ENCODE results near the gene ZDHHC11B.
"Not testable (repeated sequence)": the region's sequence is repeated elsewhere in the genome, so short reads cannot be mapped to it uniquely, and the experiment has no call there.

ZDHHC11B gene

DNA sequence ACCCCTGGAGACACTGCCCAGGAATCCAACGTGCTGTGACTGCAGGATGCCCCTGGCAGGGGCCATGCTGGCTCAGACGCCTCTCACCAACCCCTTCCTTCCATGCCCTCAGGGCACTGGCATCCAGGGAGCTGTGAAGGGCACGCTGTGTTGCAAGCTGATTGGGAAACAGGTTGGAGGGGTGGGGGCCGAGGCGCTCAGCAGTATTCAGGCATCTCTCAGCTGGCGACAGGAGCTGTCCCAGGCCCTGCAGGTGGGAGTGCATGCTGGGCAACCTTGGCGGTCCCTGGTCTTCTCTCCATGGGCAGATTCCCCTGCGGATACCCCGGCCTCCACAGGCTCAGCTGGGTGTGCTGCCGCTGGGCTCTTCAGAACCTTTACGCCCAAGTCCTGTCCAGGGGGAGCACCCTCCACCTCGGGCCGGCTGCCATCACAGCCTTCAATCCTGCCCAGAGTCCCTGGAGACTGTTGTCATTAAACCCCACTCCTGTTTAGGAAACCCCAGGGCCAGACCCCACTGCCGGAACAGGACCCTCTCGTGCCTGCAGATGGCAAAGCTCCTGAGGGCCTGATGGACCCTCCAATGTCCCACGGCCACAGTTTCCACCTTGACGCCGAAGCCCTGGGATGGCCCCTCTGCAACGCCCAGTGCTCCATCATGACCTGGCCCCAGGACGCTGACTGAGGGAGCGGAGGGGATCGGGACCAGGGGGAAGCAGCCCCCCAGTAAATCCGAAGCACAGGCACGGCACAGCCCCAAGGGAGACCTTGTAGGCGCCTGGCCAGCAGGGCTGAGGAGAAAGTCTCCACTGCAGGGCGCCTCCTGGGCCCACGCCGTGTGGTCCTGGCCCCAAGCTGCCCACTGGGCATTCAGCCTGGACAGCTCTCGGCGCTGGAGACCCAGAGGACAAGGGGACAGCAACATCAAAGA is 100.7 kb downstream of the ZDHHC11B start:
- H3K27me3 ChIP-seq (ENCODE audit: insufficient read depth, low read length): no peaks in the 10 kb centered on the region
- peaks cover 8% of the 10 kb centered on the region for H3K9me3 ChIP-seq (ENCODE audit: low read length)
- no peak overlapping the region for H3K4me3 ChIP-seq (ENCODE audit: low read length)
- no peaks in the 10 kb centered on the region for H3K36me3 ChIP-seq (ENCODE audit: insufficient read depth, low read length)
- H3K4me1 ChIP-seq (ENCODE audit: insufficient read depth, low read length): no peaks in the 10 kb centered on the region
- no peak overlapping the region for H2AFZ ChIP-seq (ENCODE audit: low read depth, low read length)

DNA sequence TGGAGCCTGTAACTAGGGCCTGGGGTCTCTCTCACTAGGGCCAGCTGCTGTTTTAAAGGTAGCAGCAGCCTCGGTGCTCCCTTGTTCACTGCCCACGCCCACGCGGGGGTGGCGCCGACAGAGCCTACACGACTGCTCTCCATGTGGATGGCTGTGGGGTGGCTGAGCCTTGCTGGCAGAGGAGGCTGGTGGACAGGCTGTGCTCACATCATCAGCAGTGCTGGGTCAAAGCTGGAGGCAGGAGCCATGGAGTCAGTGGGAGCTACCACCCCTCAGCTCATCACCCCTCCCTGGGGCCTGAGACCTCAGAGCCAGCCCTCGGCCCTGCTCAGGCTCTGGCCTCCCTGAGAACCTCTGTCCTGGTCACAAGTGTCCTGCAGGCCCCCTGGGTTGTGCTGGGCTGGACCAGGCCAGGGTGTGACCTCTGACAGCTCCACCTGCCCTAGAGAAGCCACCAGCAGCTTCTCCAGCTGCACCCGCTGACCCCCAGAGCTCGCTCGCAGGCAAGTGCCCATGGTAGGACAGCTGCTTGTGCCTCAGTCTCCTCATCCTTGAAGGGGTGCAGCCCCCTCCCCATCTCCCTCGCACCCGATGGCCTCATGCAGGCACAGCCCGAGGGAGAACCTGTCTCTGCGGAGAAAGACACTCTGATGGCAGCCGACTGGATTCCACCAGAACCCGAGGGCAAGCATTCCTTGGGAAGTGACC is 101.7 kb downstream of the ZDHHC11B start:
- H2AFZ ChIP-seq (ENCODE audit: low read depth, low read length); H3K36me3 ChIP-seq (ENCODE audit: insufficient read depth, low read length); H3K4me3 ChIP-seq (ENCODE audit: low read length); H3K9me3 ChIP-seq (ENCODE audit: low read length); H3K4me1 ChIP-seq (ENCODE audit: insufficient read depth, low read length); H3K27me3 ChIP-seq (ENCODE audit: insufficient read depth, low read length): not testable (repeated sequence)

DNA sequence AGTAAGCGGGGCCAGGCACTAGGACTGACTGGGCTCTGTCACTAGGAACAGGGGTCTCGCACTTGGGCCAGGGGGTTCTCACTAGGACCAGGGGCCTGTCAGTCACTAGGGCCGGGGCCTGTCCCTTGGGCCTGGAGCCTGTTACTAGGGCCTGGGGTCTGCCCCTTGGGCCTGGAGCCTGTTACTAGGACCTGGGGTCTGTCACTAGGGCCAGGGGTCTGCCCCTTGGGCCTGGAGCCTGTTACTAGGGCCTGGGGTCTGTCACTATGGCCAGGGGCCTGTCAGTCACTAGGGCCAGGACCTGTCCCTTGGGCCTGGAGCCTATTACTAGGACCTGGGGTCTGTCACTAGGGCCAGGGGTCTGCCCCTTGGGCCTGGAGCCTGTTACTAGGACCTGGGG is 102.3 kb downstream of the ZDHHC11B start:
- H2AFZ ChIP-seq (ENCODE audit: low read depth, low read length); H3K27me3 ChIP-seq (ENCODE audit: insufficient read depth, low read length); H3K9me3 ChIP-seq (ENCODE audit: low read length); H3K4me3 ChIP-seq (ENCODE audit: low read length); H3K36me3 ChIP-seq (ENCODE audit: insufficient read depth, low read length); H3K4me1 ChIP-seq (ENCODE audit: insufficient read depth, low read length): not testable (repeated sequence)

GRCh38 chr5:681317-682191 is 103.0 kb downstream of the ZDHHC11B start:
- not testable (repeated sequence) for H3K9me3 ChIP-seq (ENCODE audit: low read length); H3K4me3 ChIP-seq (ENCODE audit: low read length); H2AFZ ChIP-seq (ENCODE audit: low read depth, low read length); H3K4me1 ChIP-seq (ENCODE audit: insufficient read depth, low read length); H3K36me3 ChIP-seq (ENCODE audit: insufficient read depth, low read length); H3K27me3 ChIP-seq (ENCODE audit: insufficient read depth, low read length)

GRCh38 chr5:680836-681235 is 103.7 kb downstream of the ZDHHC11B start:
- not testable (repeated sequence) for H2AFZ ChIP-seq (ENCODE audit: low read depth, low read length); H3K27me3 ChIP-seq (ENCODE audit: insufficient read depth, low read length); H3K4me1 ChIP-seq (ENCODE audit: insufficient read depth, low read length); H3K36me3 ChIP-seq (ENCODE audit: insufficient read depth, low read length); H3K4me3 ChIP-seq (ENCODE audit: low read length); H3K9me3 ChIP-seq (ENCODE audit: low read length)

DNA sequence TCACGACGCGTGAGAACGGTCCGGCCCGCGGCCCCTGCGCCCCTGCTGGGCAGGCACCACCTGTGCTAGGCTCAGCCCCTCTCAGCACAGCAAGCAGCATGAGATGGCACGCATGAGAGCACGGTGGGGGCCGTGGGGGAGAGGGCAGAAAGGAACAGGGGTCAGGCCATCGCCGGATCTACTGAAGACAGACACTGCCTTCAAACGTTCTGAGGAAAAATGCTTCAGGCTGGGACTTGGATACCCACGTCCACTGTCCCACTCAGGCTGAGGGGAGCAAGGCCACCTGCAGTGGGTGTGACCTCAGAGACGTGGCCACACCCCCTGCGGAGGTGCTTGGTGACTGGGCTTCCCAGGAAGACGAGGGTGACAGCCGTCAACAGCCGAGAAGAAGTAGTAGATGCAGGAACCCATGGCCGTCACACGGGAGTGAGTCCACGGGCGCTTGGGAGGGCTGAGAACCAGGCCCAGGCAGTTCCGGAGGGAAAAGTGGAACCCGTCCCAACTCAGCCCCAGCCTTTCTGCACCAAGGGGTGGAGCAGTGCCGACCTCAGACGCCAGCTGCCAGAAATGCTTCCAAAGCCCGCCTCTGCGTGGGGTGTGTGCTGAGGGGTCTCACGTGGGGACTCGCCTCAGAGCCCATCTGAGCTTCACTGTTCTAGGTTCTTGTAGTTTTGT is 104.3 kb downstream of the ZDHHC11B start:
- H3K4me3 ChIP-seq (ENCODE audit: low read length); H3K27me3 ChIP-seq (ENCODE audit: insufficient read depth, low read length); H2AFZ ChIP-seq (ENCODE audit: low read depth, low read length); H3K4me1 ChIP-seq (ENCODE audit: insufficient read depth, low read length); H3K36me3 ChIP-seq (ENCODE audit: insufficient read depth, low read length); H3K9me3 ChIP-seq (ENCODE audit: low read length): not testable (repeated sequence)

DNA sequence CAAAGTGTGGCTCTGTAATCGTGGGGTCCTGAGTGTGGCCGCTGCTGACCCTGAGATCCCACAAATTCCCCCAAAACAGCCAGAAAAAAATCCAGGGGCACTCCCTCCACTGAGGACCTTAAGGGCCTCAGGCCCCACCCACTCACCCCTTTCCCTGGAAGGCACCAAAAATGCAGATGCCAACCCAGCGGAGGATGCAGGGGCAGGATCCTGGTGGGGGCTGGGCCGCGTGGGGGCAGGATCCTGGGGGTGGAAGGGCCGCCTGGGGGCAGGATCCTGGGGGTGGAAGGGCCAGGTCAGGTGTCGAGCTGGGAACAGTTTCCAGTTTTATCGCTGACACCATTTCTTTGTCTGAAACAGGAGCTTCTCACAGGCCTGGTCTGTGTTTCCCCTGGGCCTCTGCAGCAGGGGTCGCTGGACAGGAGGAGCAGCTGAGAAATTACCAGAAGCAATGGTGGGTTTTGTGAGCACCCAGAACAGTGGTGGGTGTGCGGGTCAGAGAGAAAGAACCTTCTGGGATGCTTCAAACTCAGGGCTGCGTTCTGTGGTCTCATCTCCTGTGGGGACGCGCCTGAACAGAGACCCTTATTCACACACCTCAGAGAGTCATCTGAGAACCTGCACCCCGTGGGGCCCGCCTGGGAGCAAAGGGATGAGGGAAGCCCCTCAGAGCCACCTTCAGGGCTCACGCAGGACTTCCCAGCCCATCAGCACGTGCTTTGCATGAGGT is 105.2 kb downstream of the ZDHHC11B start:
- not testable (repeated sequence) for H3K4me1 ChIP-seq (ENCODE audit: insufficient read depth, low read length); H3K4me3 ChIP-seq (ENCODE audit: low read length); H3K27me3 ChIP-seq (ENCODE audit: insufficient read depth, low read length); H3K36me3 ChIP-seq (ENCODE audit: insufficient read depth, low read length); H3K9me3 ChIP-seq (ENCODE audit: low read length); H2AFZ ChIP-seq (ENCODE audit: low read depth, low read length)

- H3K4me1 ChIP-seq (ENCODE audit: insufficient read depth, low read length): peaks cover 10% of the 10 kb centered on the region
- not testable (repeated sequence) for H3K27me3 ChIP-seq (ENCODE audit: insufficient read depth, low read length); H3K4me3 ChIP-seq (ENCODE audit: low read length); H2AFZ ChIP-seq (ENCODE audit: low read depth, low read length); H3K36me3 ChIP-seq (ENCODE audit: insufficient read depth, low read length); H3K9me3 ChIP-seq (ENCODE audit: low read length)
These were observed 106.0 kb downstream of the ZDHHC11B start for GRCh38 chr5:678521-678920.

DNA sequence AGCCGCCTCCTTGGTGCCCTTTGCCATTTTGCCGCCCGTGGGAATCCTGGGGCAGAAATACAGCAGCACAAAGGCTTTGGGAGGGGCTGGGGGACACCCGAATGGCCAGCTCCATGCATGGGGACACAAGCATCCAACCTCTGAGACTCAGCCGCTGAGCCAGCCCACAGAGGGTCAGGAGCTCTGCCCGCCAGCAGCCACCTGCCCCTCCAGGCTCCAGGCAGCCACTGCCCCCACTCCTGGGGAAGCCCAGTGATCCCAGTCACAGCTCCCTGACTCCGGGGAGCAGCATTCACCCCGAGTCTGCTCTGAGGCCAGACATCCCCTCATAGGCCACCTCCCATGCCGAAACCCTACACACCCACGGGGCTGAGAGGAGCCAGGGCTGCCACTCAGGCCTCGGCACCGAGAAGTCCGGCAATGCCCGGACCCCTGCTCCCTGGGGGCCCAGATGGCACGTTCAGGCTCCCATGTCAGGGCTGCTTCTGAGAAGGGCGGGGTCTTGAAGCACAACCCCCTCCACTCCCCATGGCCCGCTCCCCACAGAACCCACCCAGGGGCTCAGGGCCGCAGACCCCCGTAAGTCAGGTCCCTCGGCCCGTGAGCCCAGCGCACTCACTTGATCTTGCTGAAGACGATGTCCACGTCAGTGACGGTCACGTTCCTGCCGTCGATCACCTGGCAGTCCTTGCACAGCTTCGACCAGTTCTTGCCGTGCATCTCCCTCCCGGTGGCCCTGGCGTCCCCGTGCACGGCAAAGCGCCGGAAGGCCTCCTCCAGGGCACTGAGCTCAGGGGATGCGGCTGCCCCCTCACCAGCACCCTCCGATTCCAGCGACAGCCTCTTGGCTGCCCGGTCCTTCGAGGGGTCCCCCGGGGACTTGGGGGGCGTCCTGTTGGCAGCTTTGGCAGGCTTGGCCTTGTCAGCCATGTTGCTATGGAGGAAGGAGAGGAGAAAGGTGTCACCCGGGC is 107.1 kb downstream of the ZDHHC11B start:
- Histone ChIP-seq H2AFZ (ENCODE audit: low read depth, low read length) (no peak overlapping the region), H3K4me3 (ENCODE audit: low read length) (no peak overlapping the region), H3K9me3 (ENCODE audit: low read length) (no peaks in the 10 kb centered on the region), H3K4me1 (ENCODE audit: insufficient read depth, low read length) (peaks cover 21% of the 10 kb centered on the region), H3K36me3 (ENCODE audit: insufficient read depth, low read length) (no peaks in the 10 kb centered on the region), H3K27me3 (ENCODE audit: insufficient read depth, low read length) (no peaks in the 10 kb centered on the region)

GRCh38 chr5:676699-677076 is 107.8 kb downstream of the ZDHHC11B start:
- no peaks in the 10 kb centered on the region for H3K36me3 ChIP-seq (ENCODE audit: insufficient read depth, low read length)
- no peaks in the 10 kb centered on the region for H3K27me3 ChIP-seq (ENCODE audit: insufficient read depth, low read length)
- no peak overlapping the region for H3K4me3 ChIP-seq (ENCODE audit: low read length)
- H3K4me1 ChIP-seq (ENCODE audit: insufficient read depth, low read length): peaks cover 28% of the 10 kb centered on the region
- no peaks in the 10 kb centered on the region for H3K9me3 ChIP-seq (ENCODE audit: low read length)
- H2AFZ ChIP-seq (ENCODE audit: low read depth, low read length): no peak overlapping the region

DNA sequence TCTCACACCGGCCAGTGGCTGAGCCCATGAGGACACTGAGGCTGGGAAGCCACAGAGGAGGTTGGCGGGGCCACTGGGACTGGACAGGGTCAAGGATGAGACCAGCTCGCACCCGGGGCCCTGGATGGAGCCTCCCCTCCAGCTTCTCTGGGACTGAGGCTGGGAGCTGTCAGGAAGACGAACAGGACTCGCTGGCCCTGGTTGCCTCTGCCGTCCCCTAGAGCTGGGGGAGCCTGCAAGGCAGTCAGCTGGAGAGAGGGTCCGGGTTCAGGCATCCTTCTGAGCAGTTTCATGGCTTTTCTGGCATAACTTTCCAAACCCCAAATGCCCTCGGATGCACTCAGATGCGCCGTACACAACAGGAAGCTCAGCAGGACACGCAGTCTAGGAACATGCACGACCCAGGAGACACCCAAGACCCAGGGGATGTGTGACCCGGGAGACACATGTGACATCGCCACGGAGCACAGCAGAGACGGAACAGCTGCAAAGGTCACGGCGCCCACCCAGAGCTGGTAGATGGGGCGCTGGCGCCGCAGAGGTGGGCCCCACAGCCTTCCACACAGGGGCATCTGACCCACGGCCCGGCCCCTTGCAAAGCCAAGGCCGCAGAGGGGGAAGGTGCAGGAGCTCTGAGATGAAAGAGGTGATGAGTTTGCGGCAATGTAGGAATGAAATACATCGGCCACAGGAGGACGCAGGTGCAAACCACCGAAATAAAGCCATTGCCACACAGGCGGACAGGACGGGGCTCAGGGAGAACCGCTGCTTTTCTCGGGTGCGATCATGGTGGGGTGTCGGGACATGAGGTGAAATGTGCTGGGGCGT is 108.4 kb downstream of the ZDHHC11B start:
- H3K9me3 ChIP-seq (ENCODE audit: low read length): no peaks in the 10 kb centered on the region
- no peak overlapping the region for H3K4me3 ChIP-seq (ENCODE audit: low read length)
- H3K4me1 ChIP-seq (ENCODE audit: insufficient read depth, low read length): peaks cover 29% of the 10 kb centered on the region
- no peaks in the 10 kb centered on the region for H3K36me3 ChIP-seq (ENCODE audit: insufficient read depth, low read length)
- H2AFZ ChIP-seq (ENCODE audit: low read depth, low read length): no peak overlapping the region
- no peaks in the 10 kb centered on the region for H3K27me3 ChIP-seq (ENCODE audit: insufficient read depth, low read length)

All from neuron (in vitro differentiated cells).